Endothelial cell of umbilical vein (primary cell): ENCODE results near the gene TAF10. TPM values are rescaled to one million over a fixed set of nuclear protein-coding genes. Genes with fewer than 3 reads are reported as not detected.

Source experiments
- BruUV-seq: library from RNA; stranded (reverse); fragments of 400-500 nt; replicated peaks from 2 replicates; lab custom pipeline; 2021; lab: Mats Ljungman, UMichigan
- CTCF ChIA-PET: fragments of 300-600, 350-600 bp; sonication (Branson Sonifier 250); formaldehyde crosslinking; loops from one replicate; lab custom pipeline; 2021; ENCODE audit warnings: antibody characterized with exemption, inconsistent platforms; lab: Charles Lee
- POLR2A ChIA-PET: fragments of 300-600, 350-600 bp; sonication (Branson Sonifier 250); formaldehyde crosslinking; loops from one replicate; lab custom pipeline; 2021; ENCODE audit warnings: antibody characterized with exemption, inconsistent platforms; lab: Charles Lee
- DNase-seq: peaks from one replicate; pipeline ENCODE4 v3.0.0-alpha.2; 2011; ENCODE audit warnings: low read depth, low spot score
- FAIRE-seq: peaks from 2 replicates; lab custom pipeline; 2011; peaks lifted over from hg19 to GRCh38; lab: Jason Lieb, UNC
- H2AFZ ChIP-seq: 2 replicates; pipeline ENCODE4 v1.6.0; 2012; ENCODE audit warnings: low read depth, low read length, control low read depth, inconsistent platforms
- H3K27ac ChIP-seq: 2 replicates; pipeline ENCODE4 v1.5.1; 2011; ENCODE audit warnings: low read depth, mild to moderate bottlenecking, control low read depth, low read length, moderate library complexity; ENCODE audit not compliant: insufficient read depth
- H3K27me3 ChIP-seq, 2 experiments: 2 replicates each; pipeline versions ENCODE4 v1.6.0 to v1.6.1; 2011; ENCODE audit warnings: low read length in 2 of 2, mixed read lengths in 1 of 2; ENCODE audit not compliant: control insufficient read depth in 2 of 2, insufficient read depth in 2 of 2
- H3K36me3 ChIP-seq, 2 experiments: 2 replicates in 1 of 2; 3 replicates in 1 of 2; pipeline ENCODE4 v1.5.1; 2011; ENCODE audit warnings: low read length in 2 of 2, mild to moderate bottlenecking in 1 of 2, moderate library complexity in 1 of 2; ENCODE audit not compliant: control insufficient read depth in 2 of 2, insufficient read depth in 2 of 2; ENCODE audit errors: extremely low read depth in 1 of 2
- H3K4me1 ChIP-seq: 3 replicates; pipeline ENCODE4 v1.5.1; 2011; ENCODE audit warnings: mild to moderate bottlenecking, low read length; ENCODE audit not compliant: control insufficient read depth, insufficient read depth; ENCODE audit errors: extremely low read depth
- H3K4me2 ChIP-seq: 2 replicates; pipeline ENCODE4 v1.6.1; 2011; ENCODE audit warnings: low read length, control low read depth, mixed read lengths; ENCODE audit not compliant: insufficient read depth
- H3K4me3 ChIP-seq, 3 experiments: fragments of 200-600 bp in 1 of 3; sonication (generic), shearing (Covaris generic) in 1 of 3; replicated peaks in 1 of 3; 2 replicates each; pipeline ENCODE4 v1.5.1; 2011 to 2016; ENCODE audit warnings: control low read depth in 3 of 3, low read length in 3 of 3, mild to moderate bottlenecking in 2 of 3, inconsistent platforms in 1 of 3, low read depth in 1 of 3, moderate library complexity in 1 of 3; ENCODE audit not compliant: insufficient read depth in 1 of 3
- H3K79me2 ChIP-seq: 2 replicates; pipeline ENCODE4 v1.6.0; 2012; ENCODE audit warnings: low read length, inconsistent platforms; ENCODE audit not compliant: control insufficient read depth, insufficient read depth
- H3K9ac ChIP-seq: replicated peaks from 2 replicates; pipeline ENCODE3; 2011; ENCODE audit warnings: low read length, control low read depth; ENCODE audit not compliant: insufficient read depth; ENCODE audit errors: extremely low read depth
- H3K9me1 ChIP-seq: replicated peaks from 3 replicates; pipeline ENCODE4 v1.6.0; 2011; ENCODE audit warnings: mild to moderate bottlenecking, low read length; ENCODE audit not compliant: control insufficient read depth, insufficient read depth; ENCODE audit errors: extremely low read depth
- H3K9me3 ChIP-seq: replicated peaks from 2 replicates; pipeline ENCODE4 v1.5.1; 2012; ENCODE audit warnings: low read length, inconsistent platforms; ENCODE audit not compliant: control insufficient read depth, insufficient read depth
- H4K20me1 ChIP-seq: replicated peaks from 2 replicates; pipeline ENCODE3; 2011; ENCODE audit warnings: mild to moderate bottlenecking, low read length; ENCODE audit not compliant: control insufficient read depth, insufficient read depth; ENCODE audit errors: extremely low read depth
- CTCF ChIP-seq, 2 donors: IDR thresholded peaks; 1 replicate in 1 of 2; 2 replicates in 1 of 2; pipeline ENCODE4 v1.5.1; 2011; ENCODE audit warnings: low read length in 2 of 2, mild to moderate bottlenecking in 2 of 2, moderate library complexity in 2 of 2, control low read depth in 1 of 2, inconsistent platforms in 1 of 2, low read depth in 1 of 2; ENCODE audit not compliant: insufficient read depth in 1 of 2; ENCODE audit errors: extremely low read depth in 1 of 2
- EZH2 ChIP-seq: IDR thresholded peaks from 2 replicates; pipeline ENCODE4 v1.6.1; 2012; ENCODE audit warnings: borderline replicate concordance, low read depth, mild to moderate bottlenecking, moderate library complexity, low read length, inconsistent platforms; ENCODE audit not compliant: severe bottlenecking
- FOS ChIP-seq: IDR thresholded peaks from 2 replicates; pipeline ENCODE4 v1.6.1; 2011; ENCODE audit warnings: mild to moderate bottlenecking, low read length, moderate library complexity, borderline replicate concordance; ENCODE audit not compliant: insufficient read depth
- GATA2 ChIP-seq: IDR thresholded peaks from 2 replicates; pipeline ENCODE4 v1.7.0; 2011; ENCODE audit warnings: low read depth, mild to moderate bottlenecking, moderate library complexity, mixed read lengths, low read length; ENCODE audit not compliant: insufficient read length, insufficient read depth
- JUN ChIP-seq: IDR thresholded peaks from 2 replicates; pipeline ENCODE4 v1.6.1; 2011; ENCODE audit warnings: borderline replicate concordance, low read depth; ENCODE audit not compliant: insufficient read length, insufficient read depth
- MAX ChIP-seq: IDR thresholded peaks from 2 replicates; pipeline ENCODE4 v1.6.1; 2011; ENCODE audit not compliant: insufficient read depth, insufficient read length
- MYC ChIP-seq: IDR thresholded peaks from one replicate; pipeline ENCODE4 v1.6.1; 2011; ENCODE audit warnings: mild to moderate bottlenecking, low read depth, low read length
- POLR2A ChIP-seq: IDR thresholded peaks from 2 replicates; pipeline ENCODE4 v1.6.1; 2012; ENCODE audit warnings: low read depth, mild to moderate bottlenecking, control low read depth, low read length
- POLR2AphosphoS5 ChIP-seq: IDR thresholded peaks from 2 replicates; pipeline ENCODE4 v1.6.1; 2012; ENCODE audit warnings: low read depth, mild to moderate bottlenecking, control low read depth, low read length, moderate library complexity; ENCODE audit not compliant: insufficient read depth
- dilution Hi-C: fragments of 300-500 bp; cut with MboI; formaldehyde crosslinking; loops from one replicate; pipeline ENCODE4 v1.15.0; 2019; ENCODE audit warnings: low sequenced_read_pairs; ENCODE audit not compliant: extremely low pct_ligation_motif_present
- intact Hi-C: fragments of 100-400 bp; cut with micrococcal nuclease; formaldehyde crosslinking; loops from one replicate; pipeline ENCODE4 v1.10.0; 2022
- polyA plus RNA-seq, 4 experiments: library from polyadenylated mRNA; depleted of rRNA in 3 of 4; stranded (reverse) in 3 of 4; unstranded in 1 of 4; fragments of >200 nt; gene quantifications; 2 replicates each; pipeline versions ENCODE4 v1.2.1 to v1.2.3, GENCODE V29; 2011 to 2012; ENCODE audit warnings: missing spikeins in 1 of 4
- total RNA-seq: library from RNA; stranded (reverse); gene quantifications from 2 replicates; pipeline ENCODE4 v1.2.3, GENCODE V29; 2021

Gene TAF10
- total and polyA plus RNA-seq, 2 donors (not counting 3 experiments of a cell fraction or from before 2014, with no cell fraction given): 86.2 to 149 TPM

- H3K27me3 ChIP-seq: no peaks in the 10 kb centered on the region
- no peaks in the 10 kb centered on the region for H3K9me1 ChIP-seq
- ChIA-PET POLR2A (no interaction called here), CTCF (interaction anchor here (1.3 to 4.5 kb wide), 2 partner anchors 9 to 79 kb away, joined by 6 to 43 read pairs; no protein-coding TSS in a partner anchor)
- peaks cover 56% of the 10 kb centered on the region for H3K79me2 ChIP-seq
- H4K20me1 ChIP-seq: no peaks in the 10 kb centered on the region
- dilution Hi-C loops (no loop called here), intact Hi-C loops (no loop called here)
- no peak for DNase-seq
- H3K4me2 ChIP-seq: no peak overlapping the region
- H3K4me1 ChIP-seq: peaks cover 65% of the 10 kb centered on the region
- BruUV-seq: no TSS peak
- TF ChIP-seq JUN (no peak), GATA2 (no peak), POLR2A (peak; percentile 48)
- no peak overlapping the region for H3K9ac ChIP-seq
- H3K36me3 ChIP-seq: peaks cover 29 to 34% of the 10 kb centered on the region in 2 experiments
- H3K27ac ChIP-seq: no peak overlapping the region
- no peaks in the 10 kb centered on the region for H3K9me3 ChIP-seq
- H3K4me3 ChIP-seq: no peak overlapping the region
- no peak for FAIRE-seq
- no peak overlapping the region for H2AFZ ChIP-seq
Observed at GRCh38 chr11:6609502-6610015, 2.5 kb downstream of the TAF10 start.

DNA sequence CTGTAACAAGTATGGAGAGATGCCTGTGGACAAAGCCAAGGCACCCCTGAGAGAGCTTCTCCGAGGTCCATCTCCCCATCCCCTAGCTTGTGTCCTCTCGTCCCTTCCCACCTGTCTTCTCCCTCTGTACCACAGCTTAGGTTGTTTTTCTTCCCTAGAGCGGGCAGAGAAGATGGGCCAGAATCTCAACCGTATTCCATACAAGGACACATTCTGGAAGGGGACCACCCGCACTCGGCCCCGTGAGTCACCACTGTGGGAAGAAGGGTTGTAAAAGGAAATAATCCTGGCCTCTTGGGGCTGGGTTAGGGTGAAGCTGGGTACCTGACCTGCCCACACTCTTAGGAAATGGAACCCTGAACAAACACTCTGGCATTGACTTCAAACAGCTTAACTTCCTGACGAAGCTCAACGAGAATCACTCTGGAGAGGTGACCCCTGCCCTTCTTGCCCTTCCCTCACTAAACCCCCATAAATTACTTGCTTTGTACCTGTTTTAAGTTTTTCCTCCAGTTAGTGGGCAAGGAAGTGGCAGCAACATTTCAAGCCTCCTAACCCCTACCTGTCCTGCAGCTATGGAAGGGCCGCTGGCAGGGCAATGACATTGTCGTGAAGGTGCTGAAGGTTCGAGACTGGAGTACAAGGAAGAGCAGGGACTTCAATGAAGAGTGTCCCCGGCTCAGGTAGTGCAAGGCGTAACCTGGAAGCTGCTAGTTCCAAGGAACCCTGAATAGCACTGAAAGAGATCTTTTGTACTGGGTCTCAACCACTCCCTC, 3.1 kb downstream of the TAF10 start:
- H3K9ac ChIP-seq: no peak overlapping the region
- DNase-seq (no peak), FAIRE-seq (no peak)
- H3K4me1 ChIP-seq: peaks cover 65% of the 10 kb centered on the region
- H4K20me1 ChIP-seq: no peaks in the 10 kb centered on the region
- POLR2A ChIA-PET: no interaction called here
- H2AFZ ChIP-seq: no peak overlapping the region
- H3K79me2 ChIP-seq: peaks cover 63% of the 10 kb centered on the region
- BruUV-seq: no TSS peak
- no peaks in the 10 kb centered on the region for H3K9me1 ChIP-seq
- H3K9me3 ChIP-seq: no peaks in the 10 kb centered on the region
- peak overlapping the region; percentile 17 for H3K27ac ChIP-seq
- intact Hi-C loops (no loop called here), dilution Hi-C loops (no loop called here)
- peaks cover 29 to 31% of the 10 kb centered on the region in 2 experiments for H3K36me3 ChIP-seq
- no peaks in the 10 kb centered on the region for H3K27me3 ChIP-seq
- CTCF ChIA-PET: interaction anchor here (0.9 to 7.7 kb wide), 4 partner anchors 9 to 76 kb away, joined by 3 to 122 read pairs (median 8); partner anchors contain the start of gene MRPL17
- H3K4me3 ChIP-seq: no peak overlapping the region
- no peak overlapping the region for H3K4me2 ChIP-seq
- no peak for TF ChIP-seq FOS
- no peak for TF ChIP-seq CTCF (IDR thresholded peaks at IDR 0.05; ENCODE audit: extremely low read depth in 1 of 2, insufficient read depth in 1 of 2, low read depth in 1 of 2, low read length in 2 of 2)
- TF ChIP-seq POLR2A: no peak
- no peak for TF ChIP-seq MAX
- TF ChIP-seq JUN: no peak
- no peak for TF ChIP-seq GATA2
- TF ChIP-seq POLR2AphosphoS5: no peak
- no peak for TF ChIP-seq MYC
- TF ChIP-seq EZH2: no peak
